ENCODE results near the gene TCHP.

The TCHP gene

DNA sequence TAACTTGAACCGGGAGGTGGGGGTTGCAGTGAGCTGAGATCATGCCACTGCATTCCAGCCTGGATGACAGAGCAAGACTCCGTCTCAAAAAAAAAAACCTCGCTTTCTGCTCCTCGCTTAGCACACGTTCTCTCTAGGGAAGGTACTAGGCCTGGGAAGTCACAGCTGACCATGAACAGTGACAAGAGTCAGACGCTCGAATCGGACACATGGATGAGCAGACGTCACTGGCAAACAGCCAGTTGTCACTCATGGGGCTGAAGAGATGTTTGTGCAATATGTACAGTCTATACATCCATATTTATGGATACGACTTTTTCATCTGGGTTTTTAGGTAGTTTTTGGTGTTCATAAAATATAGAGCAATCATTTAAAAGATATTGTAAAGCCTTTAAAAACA is 19.4 kb downstream of the TCHP start (continued):
- TF ChIP-seq PATZ1 (CRISPR knock-in tag; IDR thresholded peaks at IDR 0.05; ENCODE audit: borderline replicate concordance) (no peak), TCF4 (CRISPR knock-in tag; IDR thresholded peaks at IDR 0.05; ENCODE audit: borderline replicate concordance) (no peak), CSDC2 (CRISPR knock-in tag; IDR thresholded peaks at IDR 0.05) (no peak), ZNF70 (CRISPR knock-in tag; IDR thresholded peaks at IDR 0.05) (no peak), ARNTL (CRISPR knock-in tag; IDR thresholded peaks at IDR 0.05; ENCODE audit: borderline replicate concordance, low read depth) (no peak), BACH2 (CRISPR knock-in tag; IDR thresholded peaks at IDR 0.05; ENCODE audit: borderline replicate concordance) (no peak)

- no peak for TF ChIP-seq RARB (CRISPR knock-in tag; IDR thresholded peaks at IDR 0.05)
- no peak for TF ChIP-seq POU6F1 (CRISPR knock-in tag; IDR thresholded peaks at IDR 0.05; ENCODE audit: borderline replicate concordance, low read depth)
- no peak for TF ChIP-seq CSDC2 (CRISPR knock-in tag; IDR thresholded peaks at IDR 0.05)
- TF ChIP-seq OSR1 (CRISPR knock-in tag; IDR thresholded peaks at IDR 0.05): no peak
- TF ChIP-seq ZFP30 (CRISPR knock-in tag; IDR thresholded peaks at IDR 0.05): no peak
- TF ChIP-seq ZFP3 (CRISPR knock-in tag; IDR thresholded peaks at IDR 0.05): no peak
- no peak for TF ChIP-seq ZNF70 (CRISPR knock-in tag; IDR thresholded peaks at IDR 0.05)
- no peak for TF ChIP-seq TCF4 (CRISPR knock-in tag; IDR thresholded peaks at IDR 0.05; ENCODE audit: borderline replicate concordance)
- TF ChIP-seq, protein P1, sequence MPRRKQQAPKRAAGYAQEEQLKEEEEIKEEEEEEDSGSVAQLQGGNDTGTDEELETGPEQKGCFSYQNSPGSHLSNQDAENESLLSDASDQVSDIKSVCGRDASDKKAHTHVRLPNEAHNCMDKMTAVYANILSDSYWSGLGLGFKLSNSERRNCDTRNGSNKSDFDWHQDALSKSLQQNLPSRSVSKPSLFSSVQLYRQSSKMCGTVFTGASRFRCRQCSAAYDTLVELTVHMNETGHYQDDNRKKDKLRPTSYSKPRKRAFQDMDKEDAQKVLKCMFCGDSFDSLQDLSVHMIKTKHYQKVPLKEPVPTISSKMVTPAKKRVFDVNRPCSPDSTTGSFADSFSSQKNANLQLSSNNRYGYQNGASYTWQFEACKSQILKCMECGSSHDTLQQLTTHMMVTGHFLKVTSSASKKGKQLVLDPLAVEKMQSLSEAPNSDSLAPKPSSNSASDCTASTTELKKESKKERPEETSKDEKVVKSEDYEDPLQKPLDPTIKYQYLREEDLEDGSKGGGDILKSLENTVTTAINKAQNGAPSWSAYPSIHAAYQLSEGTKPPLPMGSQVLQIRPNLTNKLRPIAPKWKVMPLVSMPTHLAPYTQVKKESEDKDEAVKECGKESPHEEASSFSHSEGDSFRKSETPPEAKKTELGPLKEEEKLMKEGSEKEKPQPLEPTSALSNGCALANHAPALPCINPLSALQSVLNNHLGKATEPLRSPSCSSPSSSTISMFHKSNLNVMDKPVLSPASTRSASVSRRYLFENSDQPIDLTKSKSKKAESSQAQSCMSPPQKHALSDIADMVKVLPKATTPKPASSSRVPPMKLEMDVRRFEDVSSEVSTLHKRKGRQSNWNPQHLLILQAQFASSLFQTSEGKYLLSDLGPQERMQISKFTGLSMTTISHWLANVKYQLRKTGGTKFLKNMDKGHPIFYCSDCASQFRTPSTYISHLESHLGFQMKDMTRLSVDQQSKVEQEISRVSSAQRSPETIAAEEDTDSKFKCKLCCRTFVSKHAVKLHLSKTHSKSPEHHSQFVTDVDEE (CRISPR knock-in tag; IDR thresholded peaks at IDR 0.05): no peak
- no peak for TF ChIP-seq SNAI2 (CRISPR knock-in tag; IDR thresholded peaks at IDR 0.05)
- TF ChIP-seq PATZ1 (CRISPR knock-in tag; IDR thresholded peaks at IDR 0.05; ENCODE audit: borderline replicate concordance): no peak
- no peak for TF ChIP-seq PPARA (CRISPR knock-in tag; IDR thresholded peaks at IDR 0.05; ENCODE audit: borderline replicate concordance)
- TF ChIP-seq ESRRG (CRISPR knock-in tag; IDR thresholded peaks at IDR 0.05): no peak
- TF ChIP-seq BACH2 (CRISPR knock-in tag; IDR thresholded peaks at IDR 0.05; ENCODE audit: borderline replicate concordance): no peak
- no peak for TF ChIP-seq CREB5 (CRISPR knock-in tag; IDR thresholded peaks at IDR 0.05; ENCODE audit: low read depth)
- TF ChIP-seq GLIS3 (CRISPR knock-in tag; IDR thresholded peaks at IDR 0.05): no peak
These were observed 20.2 kb downstream of the TCHP start for GRCh38 chr12:109920261-109920780.

GRCh38 chr12:109921982-109922381 is 21.9 kb downstream of the TCHP start:
- ATAC-seq: no peak
- TF ChIP-seq BACH2 (CRISPR knock-in tag; IDR thresholded peaks at IDR 0.05; ENCODE audit: borderline replicate concordance) (no peak), OSR1 (CRISPR knock-in tag; IDR thresholded peaks at IDR 0.05) (no peak), GLIS3 (CRISPR knock-in tag; IDR thresholded peaks at IDR 0.05) (no peak), ZC3H10 (CRISPR knock-in tag; IDR thresholded peaks at IDR 0.05) (no peak), ZNF8 (CRISPR knock-in tag; IDR thresholded peaks at IDR 0.05) (no peak), ARNTL (CRISPR knock-in tag; IDR thresholded peaks at IDR 0.05; ENCODE audit: borderline replicate concordance, low read depth) (no peak), CSDC2 (CRISPR knock-in tag; IDR thresholded peaks at IDR 0.05) (no peak)
- TF ChIP-seq, protein P1 (CRISPR knock-in tag; IDR thresholded peaks at IDR 0.05): no peak
- TF ChIP-seq, protein P2, sequence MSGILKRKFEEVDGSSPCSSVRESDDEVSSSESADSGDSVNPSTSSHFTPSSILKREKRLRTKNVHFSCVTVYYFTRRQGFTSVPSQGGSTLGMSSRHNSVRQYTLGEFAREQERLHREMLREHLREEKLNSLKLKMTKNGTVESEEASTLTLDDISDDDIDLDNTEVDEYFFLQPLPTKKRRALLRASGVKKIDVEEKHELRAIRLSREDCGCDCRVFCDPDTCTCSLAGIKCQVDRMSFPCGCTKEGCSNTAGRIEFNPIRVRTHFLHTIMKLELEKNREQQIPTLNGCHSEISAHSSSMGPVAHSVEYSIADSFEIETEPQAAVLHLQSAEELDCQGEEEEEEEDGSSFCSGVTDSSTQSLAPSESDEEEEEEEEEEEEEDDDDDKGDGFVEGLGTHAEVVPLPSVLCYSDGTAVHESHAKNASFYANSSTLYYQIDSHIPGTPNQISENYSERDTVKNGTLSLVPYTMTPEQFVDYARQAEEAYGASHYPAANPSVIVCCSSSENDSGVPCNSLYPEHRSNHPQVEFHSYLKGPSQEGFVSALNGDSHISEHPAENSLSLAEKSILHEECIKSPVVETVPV (CRISPR knock-in tag; IDR thresholded peaks at IDR 0.05): no peak

More at GRCh38 chr12:109920261-109920780, 20.2 kb downstream of the TCHP start:
- ATAC-seq: no peak

Data from SK-N-SH treated with all-trans-retinoic acid at 6 μM for 48 hours (cell line).